Measurements from ENCODE around the gene PDGFB.

Gene PDGFB

GRCh38 chr22:39244496-39245129, at the start of gene PDGFB:
TSS of gene PDGFB (minus strand) at chr22:39244982. CDS start at chr22:39243963, 1,019 bp downstream.
- DNase-seq = no peak

GRCh38 chr22:39293766-39294368, 49.1 kb upstream of the PDGFB start:
- DNase-seq = no peak

- no peak for DNase-seq
These were observed 47.8 kb upstream of the PDGFB start for GRCh38 chr22:39292561-39293074.

GRCh38 chr22:39292031-39292462, 47.3 kb upstream of the PDGFB start:
- no peak for DNase-seq

GRCh38 chr22:39291523-39291922, 46.7 kb upstream of the PDGFB start:
- no peak for DNase-seq

- no peak for DNase-seq
These were observed 46.0 kb upstream of the PDGFB start for GRCh38 chr22:39290724-39291161.

GRCh38 chr22:39289975-39290720, 45.4 kb upstream of the PDGFB start:
- no peak for DNase-seq

GRCh38 chr22:39289533-39289932, 44.8 kb upstream of the PDGFB start:
- no peak for DNase-seq

GRCh38 chr22:39288135-39288898, 43.5 kb upstream of the PDGFB start:
- no peak for DNase-seq

- no peak for DNase-seq
These were observed 42.4 kb upstream of the PDGFB start for GRCh38 chr22:39287076-39287725.

- no peak for DNase-seq
These were observed 40.2 kb upstream of the PDGFB start for GRCh38 chr22:39284983-39285382.

GRCh38 chr22:39284142-39284980, 39.6 kb upstream of the PDGFB start:
- no peak for DNase-seq

- no peak for DNase-seq
These were observed 38.8 kb upstream of the PDGFB start for GRCh38 chr22:39283322-39284141.

GRCh38 chr22:39282645-39283321, 38.0 kb upstream of the PDGFB start:
- DNase-seq = no peak

- no peak for DNase-seq
These were observed 36.3 kb upstream of the PDGFB start for GRCh38 chr22:39281126-39281525.

- DNase-seq = no peak
These were observed 35.5 kb upstream of the PDGFB start for GRCh38 chr22:39280250-39280649.

- no peak for DNase-seq
These were observed 34.5 kb upstream of the PDGFB start for GRCh38 chr22:39279170-39279850.

- no peak for DNase-seq
These were observed 33.3 kb upstream of the PDGFB start for GRCh38 chr22:39278040-39278439.

- no peak for DNase-seq
These were observed 32.4 kb upstream of the PDGFB start for GRCh38 chr22:39277142-39277607.

All from activated CD4-positive, alpha-beta T cell treated with anti-CD3 and anti-CD28 coated beads, Interleukin-2, Interleukin-6, amounts not matched to agents 100 ng/mL and 50 ng/mL, durations not matched to agents 16 hours and 8 hours (primary cell).